Stimulated activated CD8-positive, alpha-beta memory T cell treated with anti-CD3 and anti-CD28 coated beads, Interleukin-7, amount 100 ng/mL, for 1 hour (primary cell): ENCODE measurements around the gene BCAP29.
"Not testable (repeated sequence)": the region's sequence is repeated elsewhere in the genome, so short reads cannot be mapped to it uniquely, and the experiment has no call there.

Source experiments
- DNase-seq, 2 donors: peaks; one replicate each; pipeline ENCODE4 v3.0.0-alpha.2; 2020; ENCODE audit warnings: low read depth in 2 of 2

The BCAP29 gene

GRCh38 chr7:107579885-107580715 lies at the start of gene BCAP29:
BCAP29 (plus strand) TSS chr7:107580246; CDS start chr7:107580773, 527 bp downstream.
- peak; percentile 28 to 33 for DNase-seq

- DNase-seq, result no peak
Observed at GRCh38 chr7:107530751-107531150, 49.3 kb upstream of the BCAP29 start.

GRCh38 chr7:107534139-107534538 lies 45.9 kb upstream of the BCAP29 start:
- no peak for DNase-seq

- DNase-seq, result not testable (repeated sequence)
Observed at GRCh38 chr7:107537228-107537627, 42.8 kb upstream of the BCAP29 start.

GRCh38 chr7:107538001-107538400 lies 42.0 kb upstream of the BCAP29 start:
- no peak for DNase-seq

- DNase-seq, result no peak
Observed at GRCh38 chr7:107543338-107543993, 36.6 kb upstream of the BCAP29 start.

- DNase-seq, result no peak
Observed at GRCh38 chr7:107544848-107545591, 35.0 kb upstream of the BCAP29 start.

- no peak for DNase-seq
Observed at GRCh38 chr7:107551936-107552335, 28.1 kb upstream of the BCAP29 start.

- no peak for DNase-seq
Observed at GRCh38 chr7:107555893-107556292, 24.2 kb upstream of the BCAP29 start.

GRCh38 chr7:107559864-107560263 lies 20.2 kb upstream of the BCAP29 start:
- DNase-seq, result no peak

GRCh38 chr7:107560898-107561516 lies 19.0 kb upstream of the BCAP29 start:
- no peak for DNase-seq

GRCh38 chr7:107563081-107563774 lies 16.8 kb upstream of the BCAP29 start:
- DNase-seq, result no peak

- peak; percentile 67 to 73 for DNase-seq
Observed at GRCh38 chr7:107563775-107564552, 16.1 kb upstream of the BCAP29 start, which contains the start of the genes COG5 and DUS4L. COG5 (minus strand) TSS chr7:107563920; CDS start chr7:107563896, 24 bp downstream. DUS4L (plus strand) TSS chr7:107563971; CDS start chr7:107567071, 3,100 bp downstream.

GRCh38 chr7:107564553-107565298 lies 15.3 kb upstream of the BCAP29 start:
- DNase-seq, result no peak

GRCh38 chr7:107570298-107570697 lies 9.7 kb upstream of the BCAP29 start:
- DNase-seq, result no peak

- DNase-seq, result no peak
Observed at GRCh38 chr7:107573537-107573936, 6.5 kb upstream of the BCAP29 start.

GRCh38 chr7:107579554-107579884 lies 527 bp upstream of the BCAP29 start:
- no peak for DNase-seq

GRCh38 chr7:107580716-107581383 lies 804 bp downstream of the BCAP29 start:
- no peak for DNase-seq

- DNase-seq, result no peak
Observed at GRCh38 chr7:107581387-107582013, 1.5 kb downstream of the BCAP29 start.
